HEK293 (cell line): ENCODE data around the gene NFKBIB.
A peak's percentile ranks its signal among the peaks of the same experiment; 100 is the strongest.

ENCODE experiments used
- CTCF ChIA-PET: fragments of 350-600 bp; formaldehyde crosslinking; extraction: SDS; loops from one replicate; lab custom pipeline; 2021; ENCODE audit warnings: antibody characterized with exemption; lab: Yijun Ruan, JAX
- POLR2A ChIA-PET: fragments of 300-600 bp; formaldehyde crosslinking; extraction: SDS; loops from one replicate; lab custom pipeline; 2020; ENCODE audit warnings: antibody characterized with exemption, inconsistent platforms; lab: Yijun Ruan, JAX
- H3K27ac ChIP-seq: fragments of 200-500 bp; sonication (Bioruptor generic); 2 replicates; pipeline ENCODE4 v1.5.1; 2014; ENCODE audit warnings: low read depth, low read length, control low read depth, inconsistent platforms; ENCODE audit errors: extremely low read depth
- H3K36me3 ChIP-seq, 2 experiments: fragments of 200-500 bp in 1 of 2; sonication (Bioruptor generic) in 1 of 2; 1 replicate in 1 of 2; 2 replicates in 1 of 2; pipeline ENCODE4 v1.5.1; 2014 to 2017; ENCODE audit warnings: inconsistent platforms in 2 of 2, low read length in 2 of 2; ENCODE audit not compliant: control insufficient read depth in 2 of 2, insufficient read depth in 1 of 2
- H3K4me1 ChIP-seq: fragments of 200-500 bp; sonication (Bioruptor generic); 2 replicates; pipeline ENCODE4 v1.5.1; 2014; ENCODE audit warnings: mild to moderate bottlenecking, low read length, inconsistent platforms; ENCODE audit not compliant: control insufficient read depth, insufficient read depth
- H3K4me3 ChIP-seq: 2 replicates; pipeline ENCODE4 v1.5.1; 2011; ENCODE audit warnings: low read depth, mild to moderate bottlenecking, control low read depth, low read length, moderate library complexity
- H3K9me3 ChIP-seq: fragments of 200-500 bp; sonication (Bioruptor generic); 2 replicates; pipeline ENCODE4 v1.5.1; 2014; ENCODE audit warnings: low read depth, low read length, inconsistent platforms; ENCODE audit not compliant: control insufficient read depth, insufficient read depth
- CTCF ChIP-seq: fragments of 450-650 bp; formaldehyde crosslinking; IDR thresholded peaks from 2 replicates; pipeline ENCODE4 v1.5.1; 2016; ENCODE audit warnings: missing biosample characterization, missing genetic modification characterization
- EGR2 ChIP-seq: fragments of 450-650 bp; formaldehyde crosslinking; IDR thresholded peaks from 2 replicates; pipeline ENCODE4 v1.5.1; 2016; ENCODE audit warnings: low read depth, missing biosample characterization, missing genetic modification characterization
- GLIS1 ChIP-seq: fragments of 450-650 bp; formaldehyde crosslinking; IDR thresholded peaks from 2 replicates; pipeline ENCODE4 v1.5.1; 2016; ENCODE audit warnings: missing biosample characterization, missing genetic modification characterization
- PRDM10 ChIP-seq: fragments of 450-650 bp; formaldehyde crosslinking; IDR thresholded peaks from 2 replicates; pipeline ENCODE4 v1.5.1; 2016; ENCODE audit warnings: missing biosample characterization, missing genetic modification characterization
- ZBTB20 ChIP-seq: fragments of 450-650 bp; formaldehyde crosslinking; IDR thresholded peaks from 2 replicates; pipeline ENCODE4 v1.5.1; 2016; ENCODE audit warnings: missing biosample characterization, missing genetic modification characterization
- ZFHX2 ChIP-seq: fragments of 450-650 bp; formaldehyde crosslinking; conservative IDR thresholded peaks from 2 replicates; pipeline ENCODE4 v1.5.1; 2016; ENCODE audit warnings: missing biosample characterization, missing genetic modification characterization
- ZNF121 ChIP-seq: fragments of 450-650 bp; formaldehyde crosslinking; IDR thresholded peaks from 2 replicates; pipeline ENCODE4 v1.5.1; 2016; ENCODE audit warnings: missing biosample characterization, missing genetic modification characterization
- ZNF211 ChIP-seq: fragments of 450-650 bp; formaldehyde crosslinking; IDR thresholded peaks from 2 replicates; pipeline ENCODE4 v1.5.1; 2016; ENCODE audit warnings: low read depth, missing biosample characterization, missing genetic modification characterization
- ZNF248 ChIP-seq: fragments of 450-650 bp; formaldehyde crosslinking; IDR thresholded peaks from 2 replicates; pipeline ENCODE4 v1.5.1; 2017; ENCODE audit warnings: missing biosample characterization, missing genetic modification characterization
- ZNF423 ChIP-seq: fragments of 450-650 bp; formaldehyde crosslinking; IDR thresholded peaks from 2 replicates; pipeline ENCODE4 v1.5.1; 2016; ENCODE audit warnings: missing biosample characterization, missing genetic modification characterization
- ZNF76 ChIP-seq: fragments of 450-650 bp; formaldehyde crosslinking; IDR thresholded peaks from 2 replicates; pipeline ENCODE4; 2016; ENCODE audit warnings: low read depth, missing biosample characterization, missing genetic modification characterization, borderline replicate concordance
- ZSCAN18 ChIP-seq: fragments of 450-650 bp; formaldehyde crosslinking; IDR thresholded peaks from 2 replicates; pipeline ENCODE4 v1.5.1; 2016; ENCODE audit warnings: missing biosample characterization, missing genetic modification characterization
- TF ChIP-seq, protein P1 (sequence below): fragments of 450-650 bp; formaldehyde crosslinking; IDR thresholded peaks from 2 replicates; pipeline ENCODE4 v1.5.1; 2017; ENCODE audit warnings: missing biosample characterization, missing genetic modification characterization
- TF ChIP-seq, protein P2 (sequence below): fragments of 450-650 bp; formaldehyde crosslinking; IDR thresholded peaks from 2 replicates; pipeline ENCODE4 v1.5.1; 2016; ENCODE audit warnings: missing biosample characterization, missing genetic modification characterization

Gene NFKBIB

DNA sequence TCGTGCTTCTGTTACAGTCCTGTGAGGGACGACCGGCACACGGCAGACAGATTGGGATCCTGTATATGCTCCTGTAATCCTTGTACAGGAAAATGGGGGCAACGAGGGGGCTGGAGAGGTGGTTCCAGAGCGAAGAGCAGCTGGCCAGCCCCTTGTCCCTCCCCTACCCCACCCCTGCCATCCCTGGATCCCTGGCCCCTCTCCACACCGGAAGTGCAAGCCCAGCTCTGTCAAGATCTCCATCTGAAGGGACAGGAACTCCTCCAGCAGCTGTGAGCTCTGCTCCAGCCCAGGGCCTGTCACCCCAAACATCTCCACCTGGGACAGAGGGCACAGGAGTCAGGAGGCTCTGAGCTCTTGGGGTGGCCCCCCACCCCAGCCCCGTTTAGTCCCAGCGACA is 17.7 kb downstream of the NFKBIB start (continued):
- TF ChIP-seq, protein P1, sequence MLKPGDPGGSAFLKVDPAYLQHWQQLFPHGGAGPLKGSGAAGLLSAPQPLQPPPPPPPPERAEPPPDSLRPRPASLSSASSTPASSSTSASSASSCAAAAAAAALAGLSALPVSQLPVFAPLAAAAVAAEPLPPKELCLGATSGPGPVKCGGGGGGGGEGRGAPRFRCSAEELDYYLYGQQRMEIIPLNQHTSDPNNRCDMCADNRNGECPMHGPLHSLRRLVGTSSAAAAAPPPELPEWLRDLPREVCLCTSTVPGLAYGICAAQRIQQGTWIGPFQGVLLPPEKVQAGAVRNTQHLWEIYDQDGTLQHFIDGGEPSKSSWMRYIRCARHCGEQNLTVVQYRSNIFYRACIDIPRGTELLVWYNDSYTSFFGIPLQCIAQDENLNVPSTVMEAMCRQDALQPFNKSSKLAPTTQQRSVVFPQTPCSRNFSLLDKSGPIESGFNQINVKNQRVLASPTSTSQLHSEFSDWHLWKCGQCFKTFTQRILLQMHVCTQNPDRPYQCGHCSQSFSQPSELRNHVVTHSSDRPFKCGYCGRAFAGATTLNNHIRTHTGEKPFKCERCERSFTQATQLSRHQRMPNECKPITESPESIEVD = no peak
- TF ChIP-seq ZSCAN18 (tag by site-specific recombination) (no peak), ZNF121 (tag by site-specific recombination) (no peak), ZNF211 (tag by site-specific recombination) (no peak), ZNF423 (tag by site-specific recombination) (no peak), ZNF76 (tag by site-specific recombination) (no peak), GLIS1 (tag by site-specific recombination) (no peak)

DNA sequence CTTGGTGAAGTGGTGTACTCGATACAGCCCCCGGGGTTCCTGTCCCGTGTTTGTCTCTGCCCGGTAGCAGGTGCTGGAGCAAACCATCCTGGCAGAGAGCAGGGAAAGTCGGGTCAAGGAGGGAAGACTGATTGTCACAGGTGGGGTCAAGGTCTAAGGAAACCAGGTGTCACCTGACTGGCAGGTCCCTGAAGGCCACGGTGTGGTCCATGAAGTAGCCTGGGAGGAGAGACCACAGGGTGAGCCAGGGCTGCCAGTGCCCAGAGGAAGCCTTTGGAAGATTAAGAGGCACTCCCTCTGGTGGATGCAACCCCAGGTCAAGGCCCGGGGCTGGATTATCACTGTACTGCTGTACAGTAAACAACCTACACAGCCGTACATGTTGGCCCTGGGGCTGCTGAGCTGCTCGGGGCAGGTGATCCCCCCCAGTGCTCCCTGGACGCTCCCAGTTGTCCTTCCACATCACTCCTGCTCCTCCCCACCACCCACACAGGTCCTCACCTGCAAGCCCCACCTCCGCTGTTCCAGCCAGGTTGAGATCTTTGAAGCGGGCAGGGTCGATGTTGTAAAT is 18.2 kb downstream of the NFKBIB start:
- POLR2A ChIA-PET = interaction anchor here (0.6 to 1.2 kb wide), 4 partner anchors 8 to 1305 kb away, joined by 3 to 5 read pairs (median 4); no protein-coding TSS in a partner anchor
- H3K36me3 ChIP-seq = peaks cover 29 to 41% of the 10 kb centered on the region in 2 experiments
- no peak overlapping the region for H3K4me3 ChIP-seq
- no peaks in the 10 kb centered on the region for H3K9me3 ChIP-seq
- CTCF ChIA-PET = interaction anchor here (1.0 to 4.1 kb wide), 2 partner anchors 12 to 17 kb away, joined by 3 to 36 read pairs; partner anchors contain the start of genes MRPS12 and SARS2
- TF ChIP-seq PRDM10 (tag by site-specific recombination) (peak; percentile 74), CTCF (tag by site-specific recombination) (peak; percentile 62), ZNF248 (tag by site-specific recombination) (no peak), ZBTB20 (tag by site-specific recombination) (peak; percentile 61; the same call in 1 of the 2 replicates)
- H3K4me1 ChIP-seq = no peaks in the 10 kb centered on the region
- H3K27ac ChIP-seq = peak overlapping the region; percentile 17; the same call in 1 of the 2 replicates

DNA sequence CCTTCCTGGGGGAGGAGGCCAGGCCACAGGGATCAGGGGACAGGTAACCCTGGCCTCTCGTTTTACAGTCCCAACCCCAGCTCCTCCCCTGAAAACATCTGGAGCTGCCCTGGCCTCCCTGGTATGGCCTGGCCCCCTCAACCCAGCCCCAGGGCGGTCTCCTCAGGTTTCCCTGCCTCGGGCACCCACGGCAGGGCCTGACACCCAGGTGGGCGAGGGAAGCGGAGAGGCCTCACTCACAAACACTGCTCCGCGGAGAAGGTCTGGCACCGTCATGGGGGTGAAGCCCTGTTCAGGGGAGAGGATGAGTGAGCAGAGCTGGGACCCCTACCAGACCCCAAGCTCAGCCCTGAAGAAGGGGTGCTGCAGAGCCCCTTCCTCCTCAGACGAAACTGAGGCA is 18.8 kb downstream of the NFKBIB start:
- Histone ChIP-seq H3K27ac (no peak overlapping the region), H3K36me3 (peaks cover 29 to 43% of the 10 kb centered on the region in 2 experiments), H3K4me1 (no peaks in the 10 kb centered on the region), H3K4me3 (no peak overlapping the region), H3K9me3 (no peaks in the 10 kb centered on the region)
- TF ChIP-seq EGR2 (peak; percentile 49; the same call in 1 of the 2 replicates), ZFHX2 (peak; percentile 49; the same call in 1 of the 2 replicates)
- TF ChIP-seq, protein P2, sequence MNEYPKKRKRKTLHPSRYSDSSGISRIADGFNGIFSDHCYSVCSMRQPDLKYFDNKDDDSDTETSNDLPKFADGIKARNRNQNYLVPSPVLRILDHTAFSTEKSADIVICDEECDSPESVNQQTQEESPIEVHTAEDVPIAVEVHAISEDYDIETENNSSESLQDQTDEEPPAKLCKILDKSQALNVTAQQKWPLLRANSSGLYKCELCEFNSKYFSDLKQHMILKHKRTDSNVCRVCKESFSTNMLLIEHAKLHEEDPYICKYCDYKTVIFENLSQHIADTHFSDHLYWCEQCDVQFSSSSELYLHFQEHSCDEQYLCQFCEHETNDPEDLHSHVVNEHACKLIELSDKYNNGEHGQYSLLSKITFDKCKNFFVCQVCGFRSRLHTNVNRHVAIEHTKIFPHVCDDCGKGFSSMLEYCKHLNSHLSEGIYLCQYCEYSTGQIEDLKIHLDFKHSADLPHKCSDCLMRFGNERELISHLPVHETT (tag by site-specific recombination) = no peak
- CTCF ChIA-PET = interaction anchor here (1.0 to 4.1 kb wide), 2 partner anchors 11 to 18 kb away, joined by 3 to 36 read pairs; partner anchors contain the start of genes MRPS12 and SARS2
- POLR2A ChIA-PET = interaction anchor here (0.6 kb wide), 1 partner anchor 232 kb away, joined by 5 read pairs; no protein-coding TSS in a partner anchor
